HepG2 (cell line): ENCODE data around the gene CSNK1E. TPM values are rescaled to one million over a fixed set of nuclear protein-coding genes. Genes with fewer than 3 reads are reported as not detected.

ENCODE experiments used
- EP300 ChIP-seq, 3 experiments: sonication (generic) in 1 of 3; formaldehyde crosslinking in 1 of 3; IDR thresholded peaks; 2 replicates each; pipeline versions ENCODE4 v1.5.1 to v1.6.1; 2011 to 2020; ENCODE audit warnings: low read depth in 2 of 3, low read length in 2 of 3, borderline replicate concordance in 1 of 3, improper control_type of control experiment in 1 of 3, mild to moderate bottlenecking in 1 of 3, missing genetic modification reagents in 1 of 3, moderate library complexity in 1 of 3
- HOXA3 ChIP-seq: sonication (generic); formaldehyde crosslinking; IDR thresholded peaks from 2 replicates; pipeline ENCODE4 v1.5.0; 2020; ENCODE audit warnings: missing genetic modification reagents
- SIN3A ChIP-seq: IDR thresholded peaks from 2 replicates; pipeline ENCODE4 v1.6.1; 2011; ENCODE audit warnings: low read depth, mild to moderate bottlenecking, control low read depth, low read length, borderline replicate concordance
- TCF7L2 ChIP-seq: IDR thresholded peaks from 2 replicates; pipeline ENCODE4 v1.6.1; 2011; ENCODE audit warnings: mild to moderate bottlenecking, low read depth, low read length, moderate library complexity
- ZNF670 ChIP-seq: sonication (generic); formaldehyde crosslinking; IDR thresholded peaks from 2 replicates; pipeline ENCODE4 v1.8.0; 2022; ENCODE audit warnings: mild to moderate bottlenecking, missing genetic modification reagents, borderline replicate concordance
- ZSCAN31 ChIP-seq: sonication (generic); formaldehyde crosslinking; IDR thresholded peaks from 2 replicates; pipeline ENCODE4 v1.5.0; 2020; ENCODE audit warnings: low read depth, mild to moderate bottlenecking, missing genetic modification reagents
- polyA plus RNA-seq, 8 experiments: library from polyadenylated mRNA; depleted of rRNA in 3 of 8; stranded (reverse) in 7 of 8; unstranded in 1 of 8; fragments of >200 nt; fragmentation: Illumina TruSeq in 4 of 8; extraction: Trizol in 4 of 8; gene quantifications; 2 replicates each; pipeline versions ENCODE4 v1.2.1 to v1.2.3, GENCODE V29; 2011 to 2016; ENCODE audit warnings: low read depth in 4 of 8, missing spikeins in 1 of 8, mixed read lengths in 1 of 8; ENCODE audit not compliant: insufficient read depth in 1 of 8
- total RNA-seq, 5 experiments: library from RNA; depleted of rRNA; stranded (reverse); fragments of >200 nt; fragmentation: Illumina TruSeq; extraction: Trizol; gene quantifications; 2 replicates each; pipeline ENCODE4 v1.2.3, GENCODE V29; 2016; ENCODE audit warnings: low read depth in 1 of 5
- TF ChIP-seq, protein P1 (sequence below), 2 experiments: sonication (generic) in 1 of 2; formaldehyde crosslinking in 1 of 2; IDR thresholded peaks; 2 replicates each; pipeline versions ENCODE4 v1.4.0 to v1.6.1; 2016 to 2020; ENCODE audit warnings: borderline replicate concordance in 1 of 2, low read depth in 1 of 2, mild to moderate bottlenecking in 1 of 2, missing genetic modification reagents in 1 of 2
- TF ChIP-seq, protein P2 (sequence below): sonication (generic); formaldehyde crosslinking; IDR thresholded peaks from 2 replicates; pipeline ENCODE4 v1.5.1; 2020; ENCODE audit warnings: missing genetic modification reagents, mild to moderate bottlenecking, borderline replicate concordance
- TF ChIP-seq, protein P3 (sequence below): sonication (generic); formaldehyde crosslinking; IDR thresholded peaks from 2 replicates; pipeline ENCODE4 v1.4.0; 2020; ENCODE audit warnings: mild to moderate bottlenecking, missing genetic modification reagents
- TF ChIP-seq, protein P4 (sequence below): IDR thresholded peaks from 2 replicates; pipeline ENCODE4 v1.4.0; 2020; ENCODE audit warnings: mild to moderate bottlenecking, missing genetic modification reagents
- TF ChIP-seq, protein P5 (sequence below): IDR thresholded peaks from 2 replicates; pipeline ENCODE4 v1.6.1; 2012; ENCODE audit warnings: low read length, improper control_type of control experiment

CSNK1E gene
- total and polyA plus RNA-seq, 2 of the 13 experiments (the other 11 are each of a cell fraction or from before 2014, with no cell fraction given): 34.7 to 129 TPM

DNA sequence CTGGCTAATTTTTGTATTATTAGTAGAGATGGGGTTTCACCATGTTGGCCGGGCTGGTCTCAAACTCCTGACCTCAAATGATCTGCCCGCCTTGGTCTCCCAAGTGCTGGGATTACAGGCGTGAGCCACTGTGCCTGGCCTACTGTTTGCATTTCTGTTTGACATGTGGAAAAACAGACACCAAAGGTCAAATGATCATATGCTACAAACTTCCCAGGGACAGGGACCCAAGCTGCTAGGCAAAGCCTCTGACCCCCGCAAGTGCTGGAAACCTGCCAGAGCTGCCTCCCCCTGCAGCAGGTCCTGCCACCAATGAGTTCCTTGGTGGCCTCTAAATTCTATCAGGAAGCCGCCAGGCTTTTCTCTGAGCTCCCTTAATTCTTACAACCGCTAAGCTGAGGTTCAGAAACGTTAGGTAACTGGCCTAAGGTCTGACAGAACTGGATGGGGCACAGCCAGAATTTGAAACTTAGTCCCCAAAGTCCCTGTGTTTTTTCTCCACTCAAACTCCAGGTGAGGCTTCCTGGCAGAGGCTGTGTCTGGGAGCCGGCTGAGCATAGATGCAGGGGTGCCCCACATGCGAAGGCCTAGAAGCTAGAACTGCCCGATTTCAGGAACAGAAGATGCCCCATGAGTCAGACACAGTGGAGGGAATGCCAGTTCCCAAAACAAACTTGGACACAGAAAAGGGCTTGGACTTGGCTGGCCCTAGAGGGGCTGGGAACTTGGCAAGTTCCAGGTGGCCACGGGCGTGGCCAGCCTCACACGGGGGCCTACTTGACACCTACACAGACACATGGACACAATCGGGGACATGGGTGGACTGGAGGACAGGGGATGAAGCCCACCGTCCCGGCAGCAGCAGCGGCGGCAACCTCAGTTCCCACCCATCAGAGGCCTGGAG lies 7.4 kb downstream of the CSNK1E start (continued):
- TF ChIP-seq HOXA3 (CRISPR knock-in tag) (peak; percentile 70; the same call in 1 of the 2 replicates), ZNF670 (CRISPR knock-in tag) (peak; percentile 74; the same call in 1 of the 2 replicates), ZSCAN31 (peak; percentile 71; the same call in 1 of the 2 replicates), EP300 (IDR thresholded peaks at IDR 0.05; ENCODE audit: low read depth in 2 of 2, low read length in 2 of 2) (peak; percentile 33 to 44; a peak in 2 of 4 replicates), EP300 (CRISPR knock-in tag; IDR thresholded peaks at IDR 0.05; ENCODE audit: borderline replicate concordance) (peak; percentile 42; the same call in 1 of the 2 replicates), SIN3A (peak; percentile 55; the same call in 1 of the 2 replicates), TCF7L2 (no peak)
- TF ChIP-seq, protein P1, sequence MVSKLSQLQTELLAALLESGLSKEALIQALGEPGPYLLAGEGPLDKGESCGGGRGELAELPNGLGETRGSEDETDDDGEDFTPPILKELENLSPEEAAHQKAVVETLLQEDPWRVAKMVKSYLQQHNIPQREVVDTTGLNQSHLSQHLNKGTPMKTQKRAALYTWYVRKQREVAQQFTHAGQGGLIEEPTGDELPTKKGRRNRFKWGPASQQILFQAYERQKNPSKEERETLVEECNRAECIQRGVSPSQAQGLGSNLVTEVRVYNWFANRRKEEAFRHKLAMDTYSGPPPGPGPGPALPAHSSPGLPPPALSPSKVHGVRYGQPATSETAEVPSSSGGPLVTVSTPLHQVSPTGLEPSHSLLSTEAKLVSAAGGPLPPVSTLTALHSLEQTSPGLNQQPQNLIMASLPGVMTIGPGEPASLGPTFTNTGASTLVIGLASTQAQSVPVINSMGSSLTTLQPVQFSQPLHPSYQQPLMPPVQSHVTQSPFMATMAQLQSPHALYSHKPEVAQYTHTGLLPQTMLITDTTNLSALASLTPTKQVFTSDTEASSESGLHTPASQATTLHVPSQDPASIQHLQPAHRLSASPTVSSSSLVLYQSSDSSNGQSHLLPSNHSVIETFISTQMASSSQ (IDR thresholded peaks at IDR 0.05; ENCODE audit: low read depth): no peak
- TF ChIP-seq, protein P1 (CRISPR knock-in tag; IDR thresholded peaks at IDR 0.05; ENCODE audit: borderline replicate concordance): no peak
- TF ChIP-seq, protein P2, sequence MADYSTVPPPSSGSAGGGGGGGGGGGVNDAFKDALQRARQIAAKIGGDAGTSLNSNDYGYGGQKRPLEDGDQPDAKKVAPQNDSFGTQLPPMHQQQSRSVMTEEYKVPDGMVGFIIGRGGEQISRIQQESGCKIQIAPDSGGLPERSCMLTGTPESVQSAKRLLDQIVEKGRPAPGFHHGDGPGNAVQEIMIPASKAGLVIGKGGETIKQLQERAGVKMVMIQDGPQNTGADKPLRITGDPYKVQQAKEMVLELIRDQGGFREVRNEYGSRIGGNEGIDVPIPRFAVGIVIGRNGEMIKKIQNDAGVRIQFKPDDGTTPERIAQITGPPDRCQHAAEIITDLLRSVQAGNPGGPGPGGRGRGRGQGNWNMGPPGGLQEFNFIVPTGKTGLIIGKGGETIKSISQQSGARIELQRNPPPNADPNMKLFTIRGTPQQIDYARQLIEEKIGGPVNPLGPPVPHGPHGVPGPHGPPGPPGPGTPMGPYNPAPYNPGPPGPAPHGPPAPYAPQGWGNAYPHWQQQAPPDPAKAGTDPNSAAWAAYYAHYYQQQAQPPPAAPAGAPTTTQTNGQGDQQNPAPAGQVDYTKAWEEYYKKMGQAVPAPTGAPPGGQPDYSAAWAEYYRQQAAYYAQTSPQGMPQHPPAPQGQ: no peak
- TF ChIP-seq, protein P3, sequence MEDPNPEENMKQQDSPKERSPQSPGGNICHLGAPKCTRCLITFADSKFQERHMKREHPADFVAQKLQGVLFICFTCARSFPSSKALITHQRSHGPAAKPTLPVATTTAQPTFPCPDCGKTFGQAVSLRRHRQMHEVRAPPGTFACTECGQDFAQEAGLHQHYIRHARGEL: no peak
- TF ChIP-seq, protein P4, sequence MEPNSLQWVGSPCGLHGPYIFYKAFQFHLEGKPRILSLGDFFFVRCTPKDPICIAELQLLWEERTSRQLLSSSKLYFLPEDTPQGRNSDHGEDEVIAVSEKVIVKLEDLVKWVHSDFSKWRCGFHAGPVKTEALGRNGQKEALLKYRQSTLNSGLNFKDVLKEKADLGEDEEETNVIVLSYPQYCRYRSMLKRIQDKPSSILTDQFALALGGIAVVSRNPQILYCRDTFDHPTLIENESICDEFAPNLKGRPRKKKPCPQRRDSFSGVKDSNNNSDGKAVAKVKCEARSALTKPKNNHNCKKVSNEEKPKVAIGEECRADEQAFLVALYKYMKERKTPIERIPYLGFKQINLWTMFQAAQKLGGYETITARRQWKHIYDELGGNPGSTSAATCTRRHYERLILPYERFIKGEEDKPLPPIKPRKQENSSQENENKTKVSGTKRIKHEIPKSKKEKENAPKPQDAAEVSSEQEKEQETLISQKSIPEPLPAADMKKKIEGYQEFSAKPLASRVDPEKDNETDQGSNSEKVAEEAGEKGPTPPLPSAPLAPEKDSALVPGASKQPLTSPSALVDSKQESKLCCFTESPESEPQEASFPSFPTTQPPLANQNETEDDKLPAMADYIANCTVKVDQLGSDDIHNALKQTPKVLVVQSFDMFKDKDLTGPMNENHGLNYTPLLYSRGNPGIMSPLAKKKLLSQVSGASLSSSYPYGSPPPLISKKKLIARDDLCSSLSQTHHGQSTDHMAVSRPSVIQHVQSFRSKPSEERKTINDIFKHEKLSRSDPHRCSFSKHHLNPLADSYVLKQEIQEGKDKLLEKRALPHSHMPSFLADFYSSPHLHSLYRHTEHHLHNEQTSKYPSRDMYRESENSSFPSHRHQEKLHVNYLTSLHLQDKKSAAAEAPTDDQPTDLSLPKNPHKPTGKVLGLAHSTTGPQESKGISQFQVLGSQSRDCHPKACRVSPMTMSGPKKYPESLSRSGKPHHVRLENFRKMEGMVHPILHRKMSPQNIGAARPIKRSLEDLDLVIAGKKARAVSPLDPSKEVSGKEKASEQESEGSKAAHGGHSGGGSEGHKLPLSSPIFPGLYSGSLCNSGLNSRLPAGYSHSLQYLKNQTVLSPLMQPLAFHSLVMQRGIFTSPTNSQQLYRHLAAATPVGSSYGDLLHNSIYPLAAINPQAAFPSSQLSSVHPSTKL (CRISPR knock-in tag): peak; percentile 81
- TF ChIP-seq, protein P5, sequence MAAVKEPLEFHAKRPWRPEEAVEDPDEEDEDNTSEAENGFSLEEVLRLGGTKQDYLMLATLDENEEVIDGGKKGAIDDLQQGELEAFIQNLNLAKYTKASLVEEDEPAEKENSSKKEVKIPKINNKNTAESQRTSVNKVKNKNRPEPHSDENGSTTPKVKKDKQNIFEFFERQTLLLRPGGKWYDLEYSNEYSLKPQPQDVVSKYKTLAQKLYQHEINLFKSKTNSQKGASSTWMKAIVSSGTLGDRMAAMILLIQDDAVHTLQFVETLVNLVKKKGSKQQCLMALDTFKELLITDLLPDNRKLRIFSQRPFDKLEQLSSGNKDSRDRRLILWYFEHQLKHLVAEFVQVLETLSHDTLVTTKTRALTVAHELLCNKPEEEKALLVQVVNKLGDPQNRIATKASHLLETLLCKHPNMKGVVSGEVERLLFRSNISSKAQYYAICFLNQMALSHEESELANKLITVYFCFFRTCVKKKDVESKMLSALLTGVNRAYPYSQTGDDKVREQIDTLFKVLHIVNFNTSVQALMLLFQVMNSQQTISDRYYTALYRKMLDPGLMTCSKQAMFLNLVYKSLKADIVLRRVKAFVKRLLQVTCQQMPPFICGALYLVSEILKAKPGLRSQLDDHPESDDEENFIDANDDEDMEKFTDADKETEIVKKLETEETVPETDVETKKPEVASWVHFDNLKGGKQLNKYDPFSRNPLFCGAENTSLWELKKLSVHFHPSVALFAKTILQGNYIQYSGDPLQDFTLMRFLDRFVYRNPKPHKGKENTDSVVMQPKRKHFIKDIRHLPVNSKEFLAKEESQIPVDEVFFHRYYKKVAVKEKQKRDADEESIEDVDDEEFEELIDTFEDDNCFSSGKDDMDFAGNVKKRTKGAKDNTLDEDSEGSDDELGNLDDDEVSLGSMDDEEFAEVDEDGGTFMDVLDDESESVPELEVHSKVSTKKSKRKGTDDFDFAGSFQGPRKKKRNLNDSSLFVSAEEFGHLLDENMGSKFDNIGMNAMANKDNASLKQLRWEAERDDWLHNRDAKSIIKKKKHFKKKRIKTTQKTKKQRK: no peak
